Measurements from ENCODE around the gene PSAP. TPM values are rescaled to one million over a fixed set of nuclear protein-coding genes. Genes with fewer than 3 reads are reported as not detected.

PSAP gene
- total RNA-seq, 1 donor from 2014 or later: 295 TPM

GRCh38 chr10:71844084-71844483 is 7.0 kb downstream of the PSAP start:
- no peaks in the 10 kb centered on the region for H3K36me3 Mint-ChIP-seq (ENCODE audit: low read depth)
- no peak for DNase-seq (ENCODE audit: low read depth, low spot score)
- H3K9me3 Mint-ChIP-seq: no peaks in the 10 kb centered on the region
- peaks cover 63% of the 10 kb centered on the region for H3K4me1 Mint-ChIP-seq
- no peak overlapping the region for H3K27ac Mint-ChIP-seq (ENCODE audit: unreplicated experiment)
- H3K27me3 Mint-ChIP-seq (ENCODE audit: low read depth): no peaks in the 10 kb centered on the region
- no peak for TF ChIP-seq CTCF (conservative IDR thresholded peaks at IDR 0.05)
- peak overlapping the region; percentile 14 for H3K4me3 Mint-ChIP-seq

- no peaks in the 10 kb centered on the region for H3K9me3 Mint-ChIP-seq
- no peak overlapping the region for H3K27ac Mint-ChIP-seq (ENCODE audit: unreplicated experiment)
- peaks cover 1% of the 10 kb centered on the region for H3K36me3 Mint-ChIP-seq (ENCODE audit: low read depth)
- TF ChIP-seq CTCF (conservative IDR thresholded peaks at IDR 0.05): no peak
- DNase-seq (ENCODE audit: low read depth, low spot score): no peak
- H3K27me3 Mint-ChIP-seq (ENCODE audit: low read depth): no peaks in the 10 kb centered on the region
- H3K4me3 Mint-ChIP-seq: no peak overlapping the region
- H3K4me1 Mint-ChIP-seq: peaks cover 63% of the 10 kb centered on the region
These were observed 8.0 kb downstream of the PSAP start for GRCh38 chr10:71842856-71843686.

GRCh38 chr10:71842422-71842821 is 8.6 kb downstream of the PSAP start:
- H3K36me3 Mint-ChIP-seq (ENCODE audit: low read depth): peaks cover 4% of the 10 kb centered on the region
- no peaks in the 10 kb centered on the region for H3K9me3 Mint-ChIP-seq
- DNase-seq (ENCODE audit: low read depth, low spot score): no peak
- no peak for TF ChIP-seq CTCF (conservative IDR thresholded peaks at IDR 0.05)
- H3K4me3 Mint-ChIP-seq: no peak overlapping the region
- H3K4me1 Mint-ChIP-seq: peaks cover 63% of the 10 kb centered on the region
- peak overlapping the region; percentile 64 for H3K27ac Mint-ChIP-seq (ENCODE audit: unreplicated experiment)
- no peaks in the 10 kb centered on the region for H3K27me3 Mint-ChIP-seq (ENCODE audit: low read depth)

- Mint-ChIP-seq H3K4me1 (peaks cover 69% of the 10 kb centered on the region), H3K27ac (ENCODE audit: unreplicated experiment) (peak overlapping the region; percentile 92), H3K27me3 (ENCODE audit: low read depth) (no peaks in the 10 kb centered on the region), H3K4me3 (peak overlapping the region; percentile 77), H3K9me3 (no peaks in the 10 kb centered on the region), H3K36me3 (ENCODE audit: low read depth) (peaks cover 4% of the 10 kb centered on the region)
- DNase-seq (ENCODE audit: low read depth, low spot score): no peak
- TF ChIP-seq CTCF (conservative IDR thresholded peaks at IDR 0.05): no peak
These were observed 10.1 kb downstream of the PSAP start for GRCh38 chr10:71840958-71841335.

- DNase-seq (ENCODE audit: low read depth, low spot score): peak; percentile 87
- Mint-ChIP-seq H3K36me3 (ENCODE audit: low read depth) (peaks cover 4% of the 10 kb centered on the region), H3K4me1 (peaks cover 71% of the 10 kb centered on the region), H3K27me3 (ENCODE audit: low read depth) (no peaks in the 10 kb centered on the region), H3K27ac (ENCODE audit: unreplicated experiment) (peak overlapping the region; percentile 92), H3K9me3 (no peaks in the 10 kb centered on the region), H3K4me3 (peak overlapping the region; percentile 77)
- TF ChIP-seq CTCF (conservative IDR thresholded peaks at IDR 0.05): no peak
These were observed 10.7 kb downstream of the PSAP start for GRCh38 chr10:71840177-71840957.

Data from neural crest cell (in vitro differentiated cells).